NCI-H1092 (cell line): ENCODE measurements around the gene TMEM135.
"Not testable (repeated sequence)": the region's sequence is repeated elsewhere in the genome, so short reads cannot be mapped to it uniquely, and the experiment has no call there.

ENCODE experiments used
- DNase-seq: peaks from one replicate; lab custom pipeline; 2025; lab: John Stamatoyannopoulos, UW

The TMEM135 gene

GRCh38 chr11:87081358-87081757, 43.6 kb downstream of the TMEM135 start:
- no peak for DNase-seq

DNA sequence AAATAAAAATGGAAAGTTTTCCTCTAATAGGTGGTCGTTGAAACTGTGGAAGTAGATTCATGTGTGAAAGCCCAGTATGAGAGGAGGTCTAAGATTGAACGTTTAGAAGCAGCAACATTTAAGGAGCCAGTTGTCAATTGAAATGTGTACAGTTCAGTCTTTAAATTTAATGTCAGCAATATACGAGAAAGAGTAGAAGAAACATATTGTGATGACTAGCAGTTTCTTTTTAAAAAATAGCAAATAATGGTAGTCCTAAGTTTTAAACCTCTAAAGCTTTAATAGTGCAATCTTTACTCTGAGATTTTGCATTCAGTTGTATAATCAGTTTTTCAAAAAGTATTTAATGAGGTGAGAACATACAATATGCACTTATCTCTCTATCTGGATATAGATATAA, 44.9 kb downstream of the TMEM135 start:
- no peak for DNase-seq

DNA sequence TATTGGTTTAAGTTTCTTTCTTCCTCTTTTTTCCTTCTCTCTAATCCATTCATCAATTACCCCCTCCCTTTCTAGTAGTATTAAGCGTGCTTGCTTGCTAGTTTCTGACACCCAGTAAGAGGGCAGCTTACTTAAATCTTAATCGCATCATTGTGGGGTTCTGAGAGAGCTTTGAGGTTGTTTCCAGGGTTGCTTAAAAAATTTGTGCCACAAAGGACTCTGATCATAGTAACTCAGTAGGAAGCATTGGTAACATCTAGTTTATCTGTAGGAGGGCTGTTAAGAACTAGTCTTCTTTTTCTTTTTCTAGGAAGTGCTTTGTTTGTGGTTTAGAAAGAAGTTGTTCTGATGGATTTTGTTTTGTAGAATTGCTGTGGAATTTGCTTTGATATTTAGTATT, 45.3 kb downstream of the TMEM135 start:
- DNase-seq: no peak

- no peak for DNase-seq
Observed at GRCh38 chr11:87092159-87092558, 54.4 kb downstream of the TMEM135 start.

GRCh38 chr11:87092567-87092966, 54.8 kb downstream of the TMEM135 start:
- DNase-seq: no peak

- DNase-seq: no peak
Observed at GRCh38 chr11:87097582-87097981, 59.8 kb downstream of the TMEM135 start.

- DNase-seq: no peak
Observed at GRCh38 chr11:87101956-87102580, 64.3 kb downstream of the TMEM135 start.

- DNase-seq: not testable (repeated sequence)
Observed at GRCh38 chr11:87105826-87106225, 68.1 kb downstream of the TMEM135 start.

- not testable (repeated sequence) for DNase-seq
Observed at GRCh38 chr11:87107379-87107778, 69.6 kb downstream of the TMEM135 start.

DNA sequence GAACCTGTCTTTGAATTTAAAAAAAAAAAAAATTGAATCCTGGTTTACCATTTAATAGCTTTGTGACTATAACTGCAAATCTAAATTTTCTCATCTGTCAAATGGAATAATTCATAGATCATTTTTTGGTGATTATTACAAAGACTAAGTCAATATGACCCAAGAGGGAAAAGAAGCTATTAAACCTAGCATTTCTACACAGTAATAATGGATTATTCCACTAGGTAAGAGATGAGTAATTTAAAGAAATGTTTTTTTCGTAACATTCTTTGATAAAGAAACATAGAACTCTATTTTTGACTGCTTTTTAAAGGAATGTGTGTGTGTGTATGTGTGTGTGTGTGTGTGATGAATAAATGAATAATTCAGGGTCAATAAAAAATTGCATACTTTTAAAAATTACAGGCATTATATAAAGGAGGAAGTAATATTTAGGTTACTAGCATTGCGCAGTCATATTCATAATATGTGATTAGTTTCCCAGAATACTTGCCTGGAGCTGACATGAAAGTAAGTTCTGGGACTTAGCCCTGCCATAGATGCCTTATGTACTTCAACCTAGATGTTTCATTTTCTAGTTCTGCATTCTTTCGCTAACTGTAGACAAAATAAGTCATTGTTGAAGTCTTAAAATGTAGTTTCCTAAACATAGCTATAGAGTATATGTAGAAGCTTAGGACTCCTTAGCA, 72.9 kb downstream of the TMEM135 start:
- DNase-seq: no peak

- no peak for DNase-seq
Observed at GRCh38 chr11:87114093-87114492, 76.4 kb downstream of the TMEM135 start.

- no peak for DNase-seq
Observed at GRCh38 chr11:87116185-87116584, 78.5 kb downstream of the TMEM135 start.

DNA sequence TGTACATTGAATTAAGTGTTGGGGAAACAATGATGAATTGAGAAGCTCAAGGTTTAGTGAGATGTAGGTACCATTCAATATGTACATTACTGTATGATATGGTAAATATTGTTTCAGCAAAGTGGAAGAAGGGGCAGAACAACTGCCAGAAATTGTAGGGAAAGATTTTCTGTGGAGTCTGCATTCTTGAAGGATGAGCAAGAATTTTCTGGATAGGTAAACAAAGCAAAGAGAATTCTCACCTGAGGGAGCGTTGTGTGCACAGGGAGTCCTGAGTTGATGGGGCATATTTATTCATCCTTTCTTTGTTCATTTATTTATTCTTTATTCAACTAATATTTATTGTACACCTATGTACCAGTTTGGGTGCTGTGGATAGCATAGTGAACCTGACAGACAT, 83.2 kb downstream of the TMEM135 start:
- no peak for DNase-seq

- no peak for DNase-seq
Observed at GRCh38 chr11:87122852-87123251, 85.1 kb downstream of the TMEM135 start.

DNA sequence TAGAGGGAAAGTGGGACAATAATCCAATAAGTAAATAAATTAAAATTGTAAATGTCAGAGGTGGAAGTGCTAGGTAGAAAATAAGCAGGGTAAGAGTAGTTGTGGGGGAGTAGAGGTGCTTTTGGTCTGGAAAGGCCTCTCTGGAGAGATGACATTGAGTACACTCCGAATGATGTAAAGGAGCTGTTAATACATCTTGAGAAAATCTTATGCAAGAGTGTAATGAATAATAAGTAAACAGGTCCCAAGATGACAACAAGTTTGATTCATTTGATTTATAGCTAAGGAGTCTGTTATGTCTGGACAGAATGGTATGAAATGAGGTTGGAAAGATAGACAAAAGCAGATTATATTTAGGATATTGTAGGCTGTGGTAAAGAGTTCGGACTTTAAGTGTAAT, 87.5 kb downstream of the TMEM135 start:
- no peak for DNase-seq

DNA sequence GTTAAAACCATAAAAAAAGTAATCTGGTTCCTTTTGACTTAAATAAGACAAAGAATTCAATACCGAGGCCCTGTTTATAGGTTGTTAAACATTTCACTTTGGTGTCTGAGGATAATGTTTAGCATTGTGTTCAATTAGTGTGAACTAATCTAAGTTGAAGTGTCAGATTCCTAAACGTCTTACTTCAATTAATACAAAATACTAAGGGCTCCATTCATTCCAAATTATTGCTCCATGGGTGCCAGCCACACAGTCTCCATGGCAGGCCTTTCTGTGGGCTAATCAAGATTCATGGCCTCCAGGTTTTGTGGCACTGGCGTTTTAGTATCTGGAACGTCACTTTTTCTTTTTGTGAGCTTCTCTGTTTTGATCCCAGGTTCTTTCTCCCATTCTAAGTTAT, 89.4 kb downstream of the TMEM135 start:
- no peak for DNase-seq

DNA sequence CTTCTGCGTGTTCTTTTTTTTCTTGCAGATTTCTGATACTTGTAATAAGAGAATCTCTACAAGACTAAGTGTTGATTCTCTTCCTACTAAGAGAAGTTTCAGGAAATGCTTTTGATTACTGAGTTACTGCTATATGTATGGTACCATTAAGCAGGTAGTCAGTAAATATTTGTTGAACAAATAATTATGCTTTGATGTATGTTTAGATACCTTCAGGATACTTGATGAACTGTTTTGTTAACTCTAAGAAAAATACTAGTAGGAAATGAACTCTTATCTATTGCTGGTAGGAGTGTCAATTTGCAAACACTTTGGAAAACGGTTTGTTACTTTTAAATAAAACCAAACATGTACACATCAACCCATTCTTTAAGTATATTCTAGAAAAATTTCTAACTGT, 90.6 kb downstream of the TMEM135 start:
- no peak for DNase-seq

- no peak for DNase-seq
Observed at GRCh38 chr11:87134524-87135106, 96.9 kb downstream of the TMEM135 start.

GRCh38 chr11:87136236-87136635, 98.5 kb downstream of the TMEM135 start:
- no peak for DNase-seq

- no peak for DNase-seq
Observed at GRCh38 chr11:87137711-87138110, 100.0 kb downstream of the TMEM135 start.

- no peak for DNase-seq
Observed at GRCh38 chr11:87139475-87139874, 101.7 kb downstream of the TMEM135 start.

GRCh38 chr11:87141322-87141721, 103.6 kb downstream of the TMEM135 start:
- no peak for DNase-seq

DNA sequence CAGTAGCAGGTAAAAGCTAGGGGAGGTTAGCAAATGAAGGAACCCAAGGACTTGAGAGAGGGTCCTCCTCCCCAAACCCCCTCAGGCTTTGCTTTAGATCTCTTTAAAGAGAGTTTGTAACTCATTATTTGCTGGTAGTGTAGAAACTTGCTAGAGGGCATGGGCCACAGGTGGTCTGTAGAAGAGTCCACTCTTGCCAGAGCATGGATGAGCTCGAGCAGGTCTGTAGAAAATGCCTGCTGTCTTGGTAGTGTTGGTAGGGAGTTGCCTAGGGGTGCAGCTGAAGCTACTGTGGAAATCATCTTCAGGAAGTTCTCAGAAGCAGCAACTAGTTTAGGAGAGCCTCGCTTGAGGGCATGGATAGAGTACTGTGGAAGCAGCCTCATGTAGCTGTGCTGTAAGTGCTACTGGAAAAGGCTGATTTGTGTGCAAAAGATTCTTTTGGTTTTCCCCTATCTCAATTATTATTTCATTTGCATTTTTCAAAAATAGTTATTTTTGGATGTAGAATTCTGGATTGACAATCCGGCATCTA, 104.3 kb downstream of the TMEM135 start:
- DNase-seq: no peak
